Right lobe of liver (tissue), 6 donors: Measurements from ENCODE around the gene TNKS1BP1. TPM values are rescaled to one million over a fixed set of nuclear protein-coding genes. Genes with fewer than 3 reads are reported as not detected.
"Not testable (repeated sequence)": the region's sequence is repeated elsewhere in the genome, so short reads cannot be mapped to it uniquely, and the experiment has no call there.

Experiments
- ATAC-seq, 4 donors: fragments of 200-7000 bp; cut with Tn5 transposase; one replicate each; pipeline ENCODE4 v1.9.1; 2020; ENCODE audit warnings: mild to moderate bottlenecking in 4 of 4, moderate library complexity in 4 of 4
- DNase-seq, 3 donors: peaks; one replicate each; pipeline ENCODE4 v3.0.0-alpha.2; 2020
- H3K27ac ChIP-seq, 3 donors: fragments of 200-600 bp; one replicate each; pipeline ENCODE4 v1.8.0; 2022
- H3K27me3 ChIP-seq, 2 donors: fragments of 200-600 bp; one replicate each; pipeline ENCODE4 v1.8.0; 2022
- H3K36me3 ChIP-seq, 4 donors: fragments of 200-600 bp; sonication (generic) in 1 of 4; one replicate each; pipeline versions ENCODE4 v1.5.1 to v1.8.0; 2017 to 2022; ENCODE audit warnings: control low read depth in 1 of 4
- H3K4me1 ChIP-seq, 4 donors: fragments of 200-600 bp; sonication (generic) in 1 of 4; one replicate each; pipeline versions ENCODE4 v1.5.1 to v1.8.0; 2017 to 2022; ENCODE audit warnings: control low read depth in 1 of 4
- H3K4me3 ChIP-seq, 3 donors: fragments of 200-600 bp; one replicate each; pipeline ENCODE4 v1.8.0; 2022
- H3K9me3 ChIP-seq, 4 donors: fragments of 200-600 bp; sonication (generic) in 1 of 4; one replicate each; pipeline versions ENCODE4 v1.5.1 to v1.8.0; 2017 to 2022; ENCODE audit warnings: control low read depth in 1 of 4
- POLR2A ChIP-seq: fragments of 450-650 bp; IDR thresholded peaks from one replicate; pipeline ENCODE4 v1.6.1; 2017; ENCODE audit warnings: antibody characterized with exemption, mild to moderate bottlenecking
- WGBS: methylation state at CpG from one replicate; pipeline ENCODE4 v1.1.6; 2018; ENCODE audit warnings: low coverage, low lambda C conversion rate; ENCODE audit not compliant: insufficient coverage; ENCODE audit errors: missing lambda C conversion rate; 5-methylcytosine and 5-hydroxymethylcytosine counted together
- intact Hi-C, 2 donors: fragments of 100-400 bp; cut with DNase I; formaldehyde crosslinking; loops; one replicate each; pipeline versions ENCODE4 v1.11.2 to v1.14.1; 2022
- total RNA-seq, 6 experiments: library from RNA; depleted of rRNA in 2 of 6; stranded (reverse); fragments of >200 nt in 2 of 6; fragmentation: NEBNext Ultra II Directional in 3 of 6; extraction: Animal tissue kit (Norgen Biotek cat#: 25700) in 3 of 6; gene quantifications; one replicate each; pipeline versions ENCODE4 v1.1.0 to v1.2.4, GENCODE V29; 2016 to 2023
- TF ChIP-seq, protein P1 (sequence below), 4 donors: fragments of 200-600 bp in 3 of 4; fragments of 450-650 bp in 1 of 4; IDR thresholded peaks; one replicate each; pipeline versions ENCODE4 v1.5.1 to v1.8.0; 2016 to 2022; ENCODE audit warnings: antibody characterized with exemption in 4 of 4, mild to moderate bottlenecking in 2 of 4
- donor health status: DM: no; HTN: yes; CAD: no.
- donor health status: DM: no; HTN: no; CAD: no.
- donor health status: DM: no; HTN: no; CAD: no.
- donor health status: DM: no; HTN: yes; CAD: no.
- donor health status: DM: no; HTN: yes; CAD: no.

Gene TNKS1BP1
- total RNA-seq, 6 experiments from 2014 or later, result 52.4 to 124 (median 92.7) TPM

DNA sequence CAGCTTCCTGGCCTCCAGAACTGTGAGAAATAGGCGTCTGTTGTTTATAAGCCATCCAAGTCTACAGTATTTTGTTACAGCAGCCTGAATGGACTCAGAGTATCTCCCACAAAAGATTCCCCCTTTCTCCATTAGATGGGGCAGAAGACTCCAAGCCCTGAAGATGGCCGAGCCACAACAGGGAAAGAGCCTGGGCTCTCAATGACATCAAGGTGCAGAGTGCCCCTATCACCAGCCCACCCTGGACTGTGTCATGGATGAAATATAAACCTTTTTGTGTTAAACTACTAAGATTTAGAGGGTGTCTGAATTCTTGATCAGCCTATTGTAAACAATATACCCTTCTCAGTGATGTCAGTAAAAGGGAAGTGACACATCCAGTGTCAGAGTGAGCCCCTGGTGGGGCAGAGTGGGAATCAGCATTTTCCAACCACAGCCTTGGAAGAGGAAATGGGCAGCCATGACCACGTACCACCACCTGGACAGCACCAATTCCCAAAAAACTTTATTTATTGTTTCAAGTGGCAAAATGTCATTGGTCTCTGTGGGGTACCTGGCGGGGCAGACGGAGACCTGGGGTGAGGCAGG lies 25.5 kb downstream of the TNKS1BP1 start:
- H3K4me1 ChIP-seq, result peaks cover 0 to 12% (median 6%) of the 10 kb centered on the region in 4 donors
- DNase-seq, result no peak
- H3K27me3 ChIP-seq, result no peaks in the 10 kb centered on the region
- ATAC-seq, result no peak
- H3K36me3 ChIP-seq, result peaks cover 0 to 43% (median 27%) of the 10 kb centered on the region in 4 donors
- TF ChIP-seq, protein P1, sequence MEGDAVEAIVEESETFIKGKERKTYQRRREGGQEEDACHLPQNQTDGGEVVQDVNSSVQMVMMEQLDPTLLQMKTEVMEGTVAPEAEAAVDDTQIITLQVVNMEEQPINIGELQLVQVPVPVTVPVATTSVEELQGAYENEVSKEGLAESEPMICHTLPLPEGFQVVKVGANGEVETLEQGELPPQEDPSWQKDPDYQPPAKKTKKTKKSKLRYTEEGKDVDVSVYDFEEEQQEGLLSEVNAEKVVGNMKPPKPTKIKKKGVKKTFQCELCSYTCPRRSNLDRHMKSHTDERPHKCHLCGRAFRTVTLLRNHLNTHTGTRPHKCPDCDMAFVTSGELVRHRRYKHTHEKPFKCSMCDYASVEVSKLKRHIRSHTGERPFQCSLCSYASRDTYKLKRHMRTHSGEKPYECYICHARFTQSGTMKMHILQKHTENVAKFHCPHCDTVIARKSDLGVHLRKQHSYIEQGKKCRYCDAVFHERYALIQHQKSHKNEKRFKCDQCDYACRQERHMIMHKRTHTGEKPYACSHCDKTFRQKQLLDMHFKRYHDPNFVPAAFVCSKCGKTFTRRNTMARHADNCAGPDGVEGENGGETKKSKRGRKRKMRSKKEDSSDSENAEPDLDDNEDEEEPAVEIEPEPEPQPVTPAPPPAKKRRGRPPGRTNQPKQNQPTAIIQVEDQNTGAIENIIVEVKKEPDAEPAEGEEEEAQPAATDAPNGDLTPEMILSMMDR (IDR thresholded peaks at IDR 0.05), result no peak
- TF ChIP-seq POLR2A, result no peak
- H3K27ac ChIP-seq, result no peak overlapping the region
- 90% methylated on average over 3 of the region's 5 CpGs for WGBS
- H3K4me3 ChIP-seq, result no peak overlapping the region
- no peaks in the 10 kb centered on the region for H3K9me3 ChIP-seq
- intact Hi-C loops, result no loop called here

DNA sequence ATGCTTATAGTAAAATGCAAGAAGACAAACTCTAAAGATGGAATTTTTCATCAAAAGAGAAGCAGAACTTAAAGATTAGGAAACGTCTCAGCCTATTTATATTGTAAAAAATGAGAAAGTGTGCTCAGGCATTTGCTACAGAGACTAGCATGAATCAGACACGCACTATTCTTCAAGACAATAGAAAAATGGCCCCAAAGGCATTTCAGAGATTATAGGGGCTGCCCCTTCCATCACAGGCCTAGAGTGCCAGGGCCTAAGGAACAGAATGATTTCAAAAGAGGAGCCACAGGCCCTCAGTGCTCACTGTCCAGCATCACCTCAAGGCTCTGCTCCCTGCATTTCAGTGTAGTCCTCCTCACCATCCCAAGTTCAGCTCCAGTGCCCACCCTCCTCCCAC lies 27.5 kb downstream of the TNKS1BP1 start:
- peaks cover 0 to 31% (median 15%) of the 10 kb centered on the region in 4 donors for H3K4me1 ChIP-seq
- H3K27me3 ChIP-seq, result no peaks in the 10 kb centered on the region
- DNase-seq (no peak), ATAC-seq (no peak)
- H3K4me3 ChIP-seq, result no peak overlapping the region
- TF ChIP-seq POLR2A, result no peak
- TF ChIP-seq, protein P1 (IDR thresholded peaks at IDR 0.05), result no peak
- intact Hi-C loops, result no loop called here
- H3K36me3 ChIP-seq, result peaks cover 0 to 34% (median 22%) of the 10 kb centered on the region in 4 donors
- 83% methylated on average over 1 of the region's 2 CpGs for WGBS
- H3K9me3 ChIP-seq, result no peaks in the 10 kb centered on the region
- no peak overlapping the region for H3K27ac ChIP-seq

DNA sequence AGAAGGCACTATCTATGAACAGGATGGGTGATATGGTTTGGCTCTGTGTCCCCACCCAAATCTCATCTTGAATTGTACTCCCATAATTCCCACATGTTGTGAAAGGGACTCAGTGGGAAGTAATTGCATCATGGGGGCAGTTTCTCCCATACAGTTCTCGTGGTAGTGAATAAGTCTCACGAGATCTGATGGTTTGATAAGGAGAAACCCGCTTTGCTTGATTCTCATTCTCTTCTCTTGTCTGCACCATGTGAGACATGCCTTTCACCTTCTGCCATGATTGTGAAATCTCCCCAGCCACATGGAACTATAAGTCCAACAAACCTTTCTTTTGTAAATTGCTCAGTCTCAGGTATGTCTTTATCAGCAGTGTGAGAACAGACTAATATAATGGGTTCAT lies 28.5 kb downstream of the TNKS1BP1 start:
- ATAC-seq, H3K27ac ChIP-seq, H3K27me3 ChIP-seq, DNase-seq, intact Hi-C loops, H3K4me3 ChIP-seq, H3K9me3 ChIP-seq: not testable (repeated sequence)
- WGBS, result no CpG with 5 or more reads among the region's 3 CpGs
- Histone ChIP-seq H3K36me3 (peaks cover 0 to 24% (median 16%) of the 10 kb centered on the region in 4 donors), H3K4me1 (peaks cover 0 to 38% (median 16%) of the 10 kb centered on the region in 4 donors)

DNA sequence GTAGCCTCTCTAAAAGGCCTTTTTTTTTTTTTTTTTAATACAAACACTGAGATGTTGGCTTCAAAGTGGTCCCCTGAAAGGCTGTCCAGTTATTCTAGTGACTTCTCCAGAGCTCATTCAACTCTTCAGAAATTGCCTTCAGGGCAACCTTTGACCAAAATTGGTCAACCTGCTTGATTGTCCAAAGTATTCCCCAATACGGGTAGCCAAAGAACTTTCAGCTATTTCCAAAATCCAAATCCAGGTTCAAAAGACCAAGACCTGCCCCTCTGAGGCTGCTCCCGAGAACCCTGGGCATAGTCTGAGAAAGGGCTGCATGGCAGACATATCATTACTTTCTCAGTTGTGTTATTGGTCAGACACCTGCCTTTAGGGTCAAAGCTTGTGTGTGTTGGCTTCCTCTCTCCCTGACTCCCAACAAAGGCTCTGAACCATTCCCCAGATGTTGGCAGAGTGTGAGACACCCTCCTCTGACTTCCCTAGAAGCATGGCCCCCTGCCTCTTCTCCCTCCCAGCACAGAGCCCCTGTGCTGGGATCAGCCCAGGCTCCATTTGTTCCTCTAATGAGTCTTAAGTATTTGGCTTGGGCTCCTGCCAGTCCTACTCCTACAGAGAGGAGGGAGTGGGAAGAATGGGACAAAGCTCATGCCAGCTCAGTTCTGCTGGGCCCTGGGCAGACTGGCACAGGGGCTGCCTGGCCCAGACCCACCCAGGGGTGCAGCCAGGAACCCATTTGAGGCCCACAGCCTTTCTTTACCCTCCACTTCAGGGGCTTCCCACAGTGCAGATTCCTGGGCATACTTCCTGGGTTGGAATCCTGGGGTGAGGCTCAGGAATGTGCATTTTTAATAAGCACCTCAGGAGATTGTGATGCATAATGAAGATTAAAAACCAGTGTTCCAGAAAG lies 30.3 kb downstream of the TNKS1BP1 start:
- Histone ChIP-seq H3K4me3 (no peak overlapping the region), H3K9me3 (no peaks in the 10 kb centered on the region), H3K4me1 (peaks cover 0 to 43% (median 18%) of the 10 kb centered on the region in 4 donors), H3K27me3 (no peaks in the 10 kb centered on the region), H3K36me3 (peaks cover 0 to 8% (median 4%) of the 10 kb centered on the region in 4 donors), H3K27ac (peak overlapping the region in 1 of 3 donors; percentile 66)
- ATAC-seq (peak; percentile 19 to 47 (median 28)), DNase-seq (no peak)
- WGBS, result 57% methylated on average over 1 of the region's 2 CpGs
- intact Hi-C loops, result no loop called here
- TF ChIP-seq, protein P1 (IDR thresholded peaks at IDR 0.05), result no peak
- no peak for TF ChIP-seq POLR2A

DNA sequence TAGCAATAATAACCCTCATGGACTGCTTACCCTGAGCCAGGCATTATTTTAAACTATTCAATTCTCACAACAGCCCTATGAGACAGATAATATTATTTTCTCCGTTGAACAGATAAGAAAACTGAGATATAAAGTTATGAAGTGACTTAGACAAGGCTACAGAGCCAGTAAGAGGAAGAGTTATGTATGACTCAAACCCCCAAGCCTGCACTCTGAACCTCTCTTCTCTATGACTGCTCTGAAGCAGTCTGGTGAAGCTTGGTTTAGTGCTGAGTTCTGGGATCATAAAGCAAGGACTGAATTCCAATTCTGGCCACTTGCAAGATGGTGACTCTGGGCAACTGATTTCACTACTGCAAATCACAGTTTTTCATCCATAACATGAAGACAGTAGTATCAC lies 34.5 kb downstream of the TNKS1BP1 start:
- WGBS, result 75% methylated on average over 1 of the region's 1 CpG
- Histone ChIP-seq H3K27me3 (no peaks in the 10 kb centered on the region), H3K4me3 (no peak overlapping the region), H3K36me3 (no peaks in the 10 kb centered on the region), H3K27ac (no peak overlapping the region), H3K4me1 (peaks cover 0 to 54% (median 22%) of the 10 kb centered on the region in 4 donors), H3K9me3 (no peaks in the 10 kb centered on the region)
- ATAC-seq (no peak), DNase-seq (no peak)
- TF ChIP-seq, protein P1 (IDR thresholded peaks at IDR 0.05), result no peak
- TF ChIP-seq POLR2A, result no peak
- intact Hi-C loops, result no loop called here
